ENCODE measurements around the gene PCDHGA6.
"Not testable (repeated sequence)": the region's sequence is repeated elsewhere in the genome, so short reads cannot be mapped to it uniquely, and the experiment has no call there.

PCDHGA6 gene

DNA sequence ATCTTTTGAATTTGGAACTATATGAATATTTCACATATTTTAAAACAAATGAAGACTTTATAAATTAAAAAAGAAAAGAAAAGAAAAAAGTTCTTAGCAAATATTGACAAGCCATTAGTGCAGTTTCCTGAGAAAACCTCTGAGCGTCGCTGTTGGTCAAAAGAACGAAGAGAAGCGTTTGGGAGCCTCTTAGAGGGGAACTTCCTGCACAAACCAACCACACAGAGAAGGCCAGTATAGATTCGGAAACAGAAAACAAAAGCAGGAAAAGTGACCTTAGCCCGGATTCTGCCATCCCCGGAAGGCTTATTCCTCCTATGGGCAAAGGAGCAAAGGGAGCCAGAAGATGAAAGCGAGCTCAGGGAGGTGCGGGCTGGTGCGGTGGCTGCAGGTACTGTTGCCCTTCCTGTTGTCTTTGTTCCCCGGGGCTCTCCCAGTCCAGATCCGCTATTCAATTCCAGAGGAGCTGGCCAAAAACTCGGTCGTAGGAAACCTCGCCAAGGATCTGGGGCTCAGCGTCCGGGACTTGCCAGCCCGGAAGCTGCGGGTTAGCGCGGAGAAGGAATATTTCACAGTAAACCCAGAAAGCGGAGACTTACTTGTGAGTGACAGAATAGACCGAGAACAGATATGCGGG, 13.8 kb upstream of the PCDHGA6 start, which contains the start of gene PCDHGB2:
TSS of gene PCDHGB2 (plus strand) at position 205 of the 637 bp plus-strand sequence. CDS start at position 347, 142 bp downstream.
- DNase-seq = no peak

DNA sequence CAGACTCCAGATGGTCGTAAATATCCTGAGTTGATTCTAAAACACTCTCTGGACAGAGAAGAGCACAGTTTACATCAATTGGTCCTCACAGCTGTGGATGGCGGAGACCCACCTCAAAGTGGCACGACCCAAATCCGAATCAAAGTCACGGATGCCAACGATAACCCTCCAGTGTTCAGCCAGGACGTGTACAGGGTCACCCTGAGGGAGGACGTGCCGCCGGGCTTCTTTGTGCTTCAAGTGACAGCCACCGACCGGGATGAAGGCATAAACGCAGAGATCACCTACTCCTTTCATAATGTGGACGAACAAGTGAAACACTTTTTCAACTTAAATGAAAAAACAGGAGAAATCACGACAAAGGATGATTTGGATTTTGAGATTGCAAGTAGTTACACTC, 13.0 kb upstream of the PCDHGA6 start:
- no peak for DNase-seq

DNA sequence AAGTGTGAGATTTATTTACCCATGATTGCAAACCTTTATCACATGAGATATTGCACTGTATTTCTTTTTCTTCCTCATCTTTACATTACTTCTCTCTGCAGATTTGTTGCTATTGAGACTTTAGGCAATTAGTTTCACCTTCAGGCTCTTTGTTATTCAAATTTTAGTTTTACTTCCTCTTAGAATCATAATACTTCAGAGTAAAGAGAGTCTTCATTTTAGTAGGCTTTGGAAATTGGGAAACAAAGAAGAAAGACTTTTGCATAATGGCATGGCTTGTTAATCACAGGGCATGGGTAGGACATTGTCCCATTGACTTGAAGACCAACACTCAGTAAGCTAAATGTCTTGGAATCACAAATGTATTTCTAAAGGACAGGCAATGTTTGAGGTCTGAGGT, 11.0 kb upstream of the PCDHGA6 start:
- DNase-seq = no peak

DNA sequence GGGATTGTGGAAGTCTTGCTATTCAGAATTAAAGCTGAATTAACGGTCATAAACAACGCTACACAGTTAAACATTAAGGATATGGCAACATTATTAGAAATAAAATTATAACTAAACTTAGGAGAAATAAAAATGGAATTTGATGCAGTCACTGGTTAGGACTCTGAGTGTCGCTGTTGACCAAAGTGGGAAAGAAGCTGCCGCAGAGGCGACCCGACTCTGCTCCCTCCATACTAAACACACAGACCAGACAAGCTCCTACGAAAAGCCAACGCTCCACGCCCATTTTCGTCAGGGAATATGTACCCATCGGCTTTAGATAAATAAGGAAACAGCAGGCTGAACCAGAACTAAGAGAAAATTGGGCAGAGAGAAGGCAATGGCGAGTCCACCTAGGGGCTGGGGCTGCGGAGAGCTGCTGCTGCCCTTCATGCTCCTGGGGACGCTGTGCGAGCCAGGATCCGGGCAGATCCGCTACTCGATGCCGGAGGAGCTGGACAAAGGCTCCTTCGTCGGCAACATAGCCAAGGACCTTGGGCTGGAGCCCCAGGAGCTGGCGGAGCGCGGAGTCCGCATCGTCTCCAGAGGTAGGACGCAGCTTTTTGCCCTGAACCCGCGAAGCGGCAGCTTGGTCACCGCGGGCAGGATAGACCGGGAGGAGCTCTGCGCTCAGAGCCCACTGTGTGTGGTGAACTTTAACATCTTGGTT, 9.6 kb upstream of the PCDHGA6 start, which contains the start of gene PCDHGA5:
TSS of gene PCDHGA5 (plus strand) at position 211 of the 709 bp plus-strand sequence. CDS start at position 380, 169 bp downstream.
- DNase-seq = no peak

DNA sequence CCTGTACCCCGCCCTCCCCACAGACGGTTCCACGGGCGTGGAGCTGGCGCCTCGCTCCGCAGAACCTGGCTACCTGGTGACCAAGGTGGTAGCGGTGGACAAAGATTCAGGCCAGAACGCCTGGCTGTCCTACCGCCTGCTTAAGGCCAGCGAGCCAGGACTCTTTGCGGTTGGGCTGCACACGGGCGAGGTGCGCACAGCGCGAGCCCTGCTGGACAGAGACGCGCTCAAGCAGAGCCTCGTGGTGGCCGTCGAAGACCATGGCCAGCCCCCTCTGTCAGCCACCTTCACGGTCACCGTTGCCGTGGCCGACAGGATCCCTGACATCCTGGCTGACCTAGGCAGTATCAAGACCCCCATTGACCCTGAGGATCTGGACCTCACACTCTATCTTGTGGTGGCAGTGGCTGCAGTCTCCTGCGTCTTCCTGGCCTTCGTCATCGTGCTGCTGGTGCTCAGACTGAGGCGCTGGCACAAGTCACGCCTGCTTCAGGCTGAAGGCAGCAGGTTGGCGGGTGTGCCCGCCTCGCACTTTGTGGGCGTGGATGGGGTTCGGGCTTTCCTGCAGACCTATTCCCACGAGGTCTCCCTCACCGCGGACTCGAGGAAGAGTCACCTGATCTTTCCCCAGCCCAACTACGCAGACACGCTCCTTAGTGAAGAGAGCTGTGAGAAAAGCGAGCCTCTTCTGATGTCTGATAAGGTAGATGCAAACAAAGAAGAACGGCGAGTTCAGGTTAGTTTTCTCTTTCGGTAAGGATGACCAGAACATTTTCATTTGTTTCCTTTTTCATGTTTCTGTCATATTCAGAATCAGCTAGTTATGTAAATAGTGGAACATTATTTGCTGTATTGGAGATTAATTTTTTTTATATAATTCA, 7.4 kb upstream of the PCDHGA6 start:
- no peak for DNase-seq

DNA sequence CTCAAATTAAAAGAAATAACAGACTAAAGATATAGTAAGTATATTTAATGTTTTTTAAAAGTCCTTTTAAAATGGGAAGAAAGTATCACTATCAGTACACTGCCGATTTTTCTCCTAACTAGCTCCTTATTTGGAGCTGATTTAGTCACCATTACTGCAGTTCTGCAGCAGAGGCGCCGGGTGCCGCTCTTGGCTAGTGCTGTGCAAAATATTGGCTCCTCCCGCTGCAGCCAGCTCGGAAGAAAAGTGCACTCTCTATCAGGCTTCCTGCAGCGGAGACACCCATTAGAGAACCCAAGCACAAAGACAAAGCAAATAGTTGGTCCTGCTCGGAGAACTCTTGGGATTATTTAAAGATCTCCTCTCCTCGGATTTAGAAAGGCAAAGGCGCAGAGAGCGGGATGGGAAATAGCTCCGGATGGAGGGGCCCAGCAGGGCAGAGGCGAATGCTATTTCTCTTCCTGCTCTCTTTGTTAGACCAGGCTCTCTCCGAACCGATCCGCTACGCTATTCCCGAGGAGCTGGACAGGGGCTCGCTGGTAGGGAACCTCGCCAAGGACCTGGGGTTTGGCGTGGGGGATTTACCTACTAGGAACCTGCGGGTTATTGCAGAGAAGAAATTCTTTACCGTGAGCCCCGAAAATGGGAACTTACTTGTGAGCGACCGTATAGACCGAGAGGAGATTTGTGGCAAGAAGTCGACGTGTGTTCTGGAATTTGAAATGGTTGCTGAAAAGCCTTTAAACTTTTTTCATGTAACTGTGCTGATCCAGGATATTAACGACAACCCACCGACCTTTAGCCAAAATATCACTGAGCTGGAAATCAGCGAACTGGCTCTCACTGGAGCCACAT, 3.5 kb upstream of the PCDHGA6 start, which contains the start of gene PCDHGB3:
TSS of gene PCDHGB3 (plus strand) at position 249 of the 855 bp plus-strand sequence. CDS start at position 402, 153 bp downstream.
- DNase-seq = peak in 2 of 56 donors; percentile 2 to 3

DNA sequence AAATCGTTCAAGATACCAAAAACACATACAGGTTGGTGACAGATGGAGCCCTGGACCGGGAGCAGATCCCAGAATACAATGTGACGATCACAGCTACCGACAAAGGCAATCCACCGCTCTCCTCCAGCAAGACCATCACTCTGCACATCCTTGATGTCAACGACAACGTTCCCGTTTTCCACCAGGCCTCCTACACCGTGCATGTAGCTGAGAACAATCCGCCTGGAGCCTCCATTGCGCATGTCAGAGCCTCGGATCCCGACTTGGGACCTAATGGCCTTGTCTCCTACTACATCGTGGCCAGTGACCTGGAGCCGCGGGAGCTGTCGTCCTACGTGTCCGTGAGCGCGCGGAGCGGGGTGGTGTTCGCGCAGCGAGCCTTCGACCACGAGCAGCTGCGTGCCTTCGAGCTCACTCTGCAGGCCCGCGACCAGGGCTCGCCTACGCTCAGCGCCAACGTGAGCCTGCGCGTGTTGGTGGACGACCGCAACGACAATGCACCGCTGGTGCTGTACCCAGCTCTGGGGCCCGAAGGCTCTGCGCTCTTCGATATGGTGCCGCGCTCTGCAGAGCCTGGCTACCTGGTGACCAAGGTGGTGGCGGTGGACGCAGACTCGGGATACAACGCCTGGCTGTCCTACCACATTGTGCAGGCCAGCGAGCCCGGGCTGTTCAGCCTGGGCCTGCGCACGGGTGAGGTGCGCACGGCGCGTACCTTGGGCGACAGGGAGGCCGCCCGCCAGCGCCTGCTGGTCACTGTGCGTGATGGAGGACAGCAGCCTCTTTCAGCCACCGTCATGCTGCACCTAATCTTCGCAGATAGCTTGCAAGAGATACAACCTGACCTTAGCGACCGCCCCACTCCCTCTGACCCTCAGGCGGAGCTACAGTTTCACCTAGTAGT, 1.9 kb upstream of the PCDHGA6 start:
- no peak for DNase-seq

DNA sequence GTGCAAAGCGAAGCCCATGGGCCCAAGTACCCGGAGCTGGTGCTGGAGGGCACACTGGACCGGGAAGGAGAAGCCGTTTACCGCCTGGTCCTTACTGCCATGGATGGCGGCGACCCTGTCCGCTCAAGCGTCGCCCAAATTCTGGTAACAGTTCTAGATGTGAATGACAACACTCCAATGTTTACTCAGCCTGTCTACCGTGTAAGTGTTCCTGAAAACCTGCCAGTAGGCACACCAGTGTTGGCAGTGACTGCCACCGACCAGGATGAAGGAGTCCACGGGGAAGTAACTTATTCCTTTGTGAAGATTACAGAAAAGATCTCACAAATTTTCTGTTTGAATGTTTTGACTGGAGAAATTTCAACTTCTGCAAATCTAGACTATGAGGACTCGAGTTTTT, 936 bp downstream of the PCDHGA6 start:
- DNase-seq = no peak

DNA sequence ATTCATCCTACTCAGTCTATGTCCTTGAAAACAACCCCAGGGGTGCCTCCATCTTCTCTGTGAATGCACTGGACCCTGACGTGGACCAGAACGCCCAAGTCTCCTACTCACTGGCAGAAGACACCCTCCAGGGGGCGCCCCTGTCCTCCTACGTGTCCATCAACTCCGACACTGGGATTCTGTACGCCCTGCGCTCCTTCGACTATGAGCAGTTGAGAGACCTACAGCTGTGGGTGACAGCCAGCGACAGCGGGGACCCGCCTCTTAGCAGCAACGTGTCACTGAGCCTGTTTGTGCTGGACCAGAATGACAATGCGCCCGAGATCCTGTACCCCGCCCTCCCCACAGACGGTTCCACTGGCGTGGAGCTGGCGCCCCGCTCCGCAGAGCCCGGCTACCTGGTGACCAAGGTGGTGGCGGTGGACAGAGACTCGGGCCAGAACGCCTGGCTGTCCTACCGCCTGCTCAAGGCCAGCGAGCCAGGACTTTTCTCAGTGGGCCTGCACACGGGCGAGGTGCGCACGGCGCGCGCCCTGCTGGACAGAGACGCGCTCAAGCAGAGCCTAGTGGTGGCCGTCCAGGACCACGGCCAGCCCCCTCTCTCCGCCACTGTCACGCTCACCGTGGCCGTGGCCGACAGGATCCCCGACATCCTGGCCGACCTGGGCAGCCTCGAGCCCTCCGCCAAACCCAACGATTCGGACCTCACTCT, 1.9 kb downstream of the PCDHGA6 start:
- not testable (repeated sequence) for DNase-seq

DNA sequence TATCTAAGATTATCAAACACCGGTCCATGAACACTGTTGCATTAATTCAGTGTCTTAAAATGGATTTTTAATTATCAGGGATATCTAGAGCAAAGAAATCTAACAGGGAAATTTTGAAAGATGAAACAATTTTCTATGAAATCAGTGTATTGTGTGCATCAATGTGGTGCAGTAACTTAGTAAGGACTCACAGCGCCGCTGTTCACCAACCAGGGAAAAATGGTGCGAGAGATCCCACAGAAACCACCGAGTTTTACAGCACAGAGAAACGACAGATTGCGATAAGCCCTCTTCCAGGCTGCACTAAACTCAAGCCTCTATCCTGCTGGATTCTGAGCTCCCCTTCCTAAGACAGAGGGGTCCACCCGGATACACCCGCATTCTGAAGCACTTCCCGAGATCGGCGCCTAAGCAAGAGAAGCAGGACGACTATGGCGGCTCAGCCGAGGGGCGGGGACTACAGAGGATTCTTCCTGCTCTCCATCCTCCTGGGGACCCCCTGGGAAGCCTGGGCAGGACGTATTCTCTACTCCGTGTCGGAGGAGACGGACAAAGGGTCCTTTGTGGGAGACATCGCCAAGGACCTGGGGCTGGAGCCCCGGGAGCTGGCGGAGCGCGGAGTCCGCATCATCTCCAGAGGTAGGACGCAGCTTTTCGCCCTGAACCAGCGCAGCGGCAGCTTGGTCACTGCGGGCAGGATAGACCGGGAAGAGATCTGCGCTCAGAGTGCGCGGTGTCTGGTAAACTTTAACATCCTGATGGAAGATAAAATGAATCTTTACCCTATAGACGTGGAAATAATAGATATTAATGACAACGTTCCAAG, 9.0 kb downstream of the PCDHGA6 start, which contains the start of gene PCDHGA7:
TSS of gene PCDHGA7 (plus strand) at position 274 of the 826 bp plus-strand sequence. CDS start at position 432, 158 bp downstream.
- DNase-seq = no peak

DNA sequence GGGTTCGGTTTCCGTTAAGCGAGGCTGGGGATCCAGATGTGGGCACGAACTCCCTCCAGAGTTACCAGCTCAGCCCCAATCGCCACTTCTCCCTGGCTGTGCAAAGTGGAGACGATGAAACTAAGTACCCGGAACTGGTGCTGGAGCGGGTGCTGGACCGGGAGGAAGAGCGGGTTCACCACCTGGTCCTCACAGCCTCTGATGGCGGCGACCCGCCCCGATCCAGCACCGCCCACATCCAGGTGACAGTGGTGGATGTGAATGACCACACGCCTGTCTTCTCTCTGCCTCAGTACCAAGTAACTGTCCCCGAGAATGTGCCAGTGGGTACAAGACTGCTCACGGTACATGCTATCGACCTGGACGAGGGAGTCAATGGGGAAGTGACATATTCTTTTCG, 9.7 kb downstream of the PCDHGA6 start:
- no peak for DNase-seq

DNA sequence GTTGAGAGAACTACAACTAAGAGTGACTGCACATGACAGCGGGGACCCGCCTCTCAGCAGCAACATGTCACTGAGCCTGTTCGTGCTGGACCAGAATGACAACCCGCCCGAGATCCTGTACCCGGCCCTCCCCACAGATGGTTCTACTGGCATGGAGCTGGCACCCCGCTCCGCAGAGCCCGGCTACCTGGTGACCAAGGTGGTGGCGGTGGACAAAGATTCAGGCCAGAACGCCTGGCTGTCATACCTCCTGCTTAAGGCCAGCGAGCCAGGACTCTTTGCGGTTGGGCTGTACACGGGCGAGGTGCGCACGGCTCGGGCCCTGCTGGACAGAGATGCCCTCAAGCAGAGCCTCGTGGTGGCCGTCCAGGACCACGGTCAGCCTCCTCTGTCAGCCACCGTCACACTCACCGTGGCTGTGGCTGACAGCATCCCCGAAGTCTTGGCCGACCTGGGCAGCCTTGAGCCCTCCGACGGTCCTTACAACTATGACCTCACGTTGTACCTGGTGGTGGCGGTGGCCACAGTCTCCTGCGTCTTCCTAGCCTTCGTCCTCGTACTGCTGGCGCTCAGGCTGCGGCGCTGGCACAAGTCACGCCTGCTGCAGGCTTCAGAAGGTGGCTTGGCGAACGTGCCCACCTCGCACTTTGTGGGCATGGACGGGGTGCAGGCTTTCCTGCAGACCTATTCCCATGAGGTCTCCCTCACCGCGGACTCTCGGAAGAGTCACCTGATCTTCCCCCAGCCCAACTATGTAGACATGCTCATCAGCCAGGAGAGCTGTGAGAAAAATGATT, 11.0 kb downstream of the PCDHGA6 start:
- DNase-seq = no peak

DNA sequence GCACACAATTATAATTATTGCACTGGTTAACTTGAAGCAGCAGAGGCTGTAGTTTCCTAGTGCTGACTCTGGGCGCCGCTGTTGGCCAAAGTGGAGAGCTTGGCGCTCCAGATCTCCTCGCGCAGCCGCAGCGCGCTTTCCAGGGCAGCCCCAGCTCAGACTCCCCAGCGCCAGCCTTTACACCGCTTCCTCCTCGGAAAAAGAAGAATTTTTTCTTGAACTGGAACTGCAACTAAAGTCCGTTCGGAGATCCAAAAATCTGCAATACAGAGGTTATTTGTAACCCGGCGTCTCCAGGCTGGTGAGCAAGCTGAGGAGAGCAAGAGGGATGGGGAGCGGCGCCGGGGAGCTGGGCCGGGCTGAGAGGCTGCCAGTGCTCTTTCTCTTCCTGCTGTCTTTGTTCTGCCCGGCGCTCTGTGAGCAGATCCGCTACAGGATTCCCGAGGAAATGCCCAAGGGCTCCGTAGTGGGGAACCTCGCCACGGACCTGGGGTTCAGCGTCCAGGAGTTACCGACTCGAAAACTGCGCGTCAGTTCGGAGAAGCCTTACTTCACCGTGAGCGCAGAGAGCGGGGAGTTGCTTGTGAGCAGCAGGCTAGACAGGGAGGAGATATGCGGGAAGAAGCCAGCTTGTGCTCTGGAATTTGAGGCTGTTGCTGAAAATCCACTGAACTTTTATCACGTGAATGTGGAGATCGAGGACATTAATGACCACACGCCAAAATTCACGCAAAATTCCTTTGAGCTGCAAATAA, 14.0 kb downstream of the PCDHGA6 start, which contains the start of gene PCDHGB4:
TSS of gene PCDHGB4 (plus strand) at position 142 of the 755 bp plus-strand sequence. CDS start at position 329, 187 bp downstream.
- DNase-seq = not testable (repeated sequence)

DNA sequence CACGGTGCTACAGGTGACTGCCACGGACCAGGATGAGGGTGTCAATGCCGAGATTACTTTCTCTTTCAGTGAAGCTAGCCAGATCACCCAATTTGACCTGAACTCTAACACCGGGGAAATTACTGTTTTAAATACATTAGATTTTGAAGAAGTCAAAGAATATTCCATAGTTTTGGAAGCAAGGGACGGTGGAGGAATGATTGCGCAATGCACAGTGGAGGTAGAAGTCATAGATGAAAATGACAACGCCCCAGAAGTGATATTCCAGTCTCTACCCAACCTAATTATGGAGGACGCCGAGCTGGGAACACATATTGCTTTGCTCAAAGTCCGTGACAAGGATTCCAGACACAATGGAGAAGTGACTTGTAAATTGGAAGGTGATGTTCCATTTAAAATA, 15.0 kb downstream of the PCDHGA6 start:
- DNase-seq = no peak

DNA sequence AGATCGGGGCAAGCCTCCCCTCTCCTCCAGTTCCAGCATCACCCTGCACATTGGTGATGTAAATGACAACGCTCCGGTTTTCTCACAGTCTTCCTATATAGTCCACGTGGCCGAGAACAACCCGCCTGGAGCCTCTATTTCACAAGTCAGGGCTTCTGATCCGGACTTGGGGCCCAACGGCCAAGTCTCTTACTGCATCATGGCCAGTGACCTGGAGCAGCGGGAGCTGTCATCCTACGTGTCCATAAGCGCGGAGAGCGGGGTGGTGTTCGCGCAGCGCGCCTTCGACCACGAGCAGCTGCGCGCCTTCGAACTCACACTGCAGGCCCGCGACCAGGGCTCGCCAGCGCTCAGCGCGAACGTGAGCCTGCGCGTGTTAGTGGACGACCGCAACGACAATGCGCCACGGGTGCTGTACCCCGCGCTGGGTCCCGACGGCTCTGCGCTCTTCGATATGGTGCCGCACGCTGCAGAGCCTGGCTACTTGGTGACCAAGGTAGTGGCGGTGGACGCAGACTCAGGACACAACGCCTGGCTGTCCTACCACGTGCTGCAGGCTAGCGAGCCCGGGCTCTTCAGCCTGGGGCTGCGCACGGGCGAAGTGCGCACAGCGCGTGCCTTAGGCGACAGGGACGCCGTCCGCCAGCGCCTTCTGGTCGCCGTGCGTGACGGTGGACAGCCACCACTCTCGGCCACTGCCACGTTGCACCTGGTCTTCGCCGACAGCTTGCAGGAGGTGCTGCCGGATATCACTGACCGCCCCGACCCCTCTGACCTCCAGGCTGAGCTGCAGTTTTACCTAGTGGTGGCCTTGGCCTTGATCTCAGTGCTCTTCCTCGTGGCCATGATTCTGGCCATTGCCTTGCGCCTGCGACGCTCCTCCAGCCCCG, 15.7 kb downstream of the PCDHGA6 start:
- peak in 1 of 56 donors; percentile 12 for DNase-seq
